Activated naive CD4-positive, alpha-beta T cell treated with Interleukin-2 at 50 U/mL for 16 hours (primary cell): Measurements from ENCODE around the gene OTX1.

Experiments used
- DNase-seq: peaks from one replicate; pipeline ENCODE4 v3.0.0-alpha.2; 2020

The OTX1 gene

DNA sequence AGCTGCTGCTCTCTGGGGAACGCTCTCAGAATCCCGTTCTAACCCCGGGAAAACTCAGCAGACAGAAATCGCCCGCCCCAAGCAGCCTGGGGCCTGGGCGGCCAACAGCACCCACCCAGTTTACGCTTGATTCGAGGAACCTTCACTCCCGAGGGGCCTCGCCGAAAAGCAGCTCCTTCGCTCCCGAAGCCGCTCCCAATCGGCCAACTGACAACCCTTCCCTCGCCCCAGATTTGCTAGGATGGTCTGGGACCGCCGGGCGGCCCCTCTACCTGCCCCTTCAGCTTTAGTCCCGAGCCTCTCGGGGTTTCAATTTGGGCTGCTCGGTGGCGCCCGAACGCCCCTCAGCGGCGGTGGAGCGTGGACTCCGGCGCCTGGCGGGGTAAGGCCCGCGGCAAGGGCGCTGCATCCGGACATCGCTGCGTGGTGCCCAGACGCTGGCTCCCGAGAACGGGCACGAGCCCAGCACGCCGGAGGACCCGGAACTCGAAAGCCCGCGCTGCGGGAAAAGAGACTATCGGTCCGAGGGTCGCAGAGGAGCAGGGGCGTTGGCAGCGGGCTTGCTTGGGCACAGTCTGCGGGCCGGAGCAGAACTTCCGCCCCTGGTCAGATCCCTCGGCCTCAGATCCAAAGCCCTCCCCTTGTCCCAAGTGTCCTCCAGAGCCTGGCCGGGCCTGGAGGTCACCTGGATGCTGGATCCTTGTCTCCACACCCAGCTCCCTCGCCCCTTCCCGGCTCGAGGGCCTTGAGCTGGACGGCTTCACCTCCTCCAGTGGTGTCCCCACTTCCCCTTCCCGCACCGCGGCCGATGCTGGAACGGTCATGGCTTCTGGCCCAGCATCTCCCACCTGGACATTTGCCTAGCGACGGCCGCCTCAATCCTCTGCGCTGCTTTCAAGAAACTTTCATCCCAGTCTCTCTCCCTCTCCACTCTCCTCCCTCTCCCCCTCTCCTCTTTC, 3.0 kb upstream of the OTX1 start:
- no peak for DNase-seq

DNA sequence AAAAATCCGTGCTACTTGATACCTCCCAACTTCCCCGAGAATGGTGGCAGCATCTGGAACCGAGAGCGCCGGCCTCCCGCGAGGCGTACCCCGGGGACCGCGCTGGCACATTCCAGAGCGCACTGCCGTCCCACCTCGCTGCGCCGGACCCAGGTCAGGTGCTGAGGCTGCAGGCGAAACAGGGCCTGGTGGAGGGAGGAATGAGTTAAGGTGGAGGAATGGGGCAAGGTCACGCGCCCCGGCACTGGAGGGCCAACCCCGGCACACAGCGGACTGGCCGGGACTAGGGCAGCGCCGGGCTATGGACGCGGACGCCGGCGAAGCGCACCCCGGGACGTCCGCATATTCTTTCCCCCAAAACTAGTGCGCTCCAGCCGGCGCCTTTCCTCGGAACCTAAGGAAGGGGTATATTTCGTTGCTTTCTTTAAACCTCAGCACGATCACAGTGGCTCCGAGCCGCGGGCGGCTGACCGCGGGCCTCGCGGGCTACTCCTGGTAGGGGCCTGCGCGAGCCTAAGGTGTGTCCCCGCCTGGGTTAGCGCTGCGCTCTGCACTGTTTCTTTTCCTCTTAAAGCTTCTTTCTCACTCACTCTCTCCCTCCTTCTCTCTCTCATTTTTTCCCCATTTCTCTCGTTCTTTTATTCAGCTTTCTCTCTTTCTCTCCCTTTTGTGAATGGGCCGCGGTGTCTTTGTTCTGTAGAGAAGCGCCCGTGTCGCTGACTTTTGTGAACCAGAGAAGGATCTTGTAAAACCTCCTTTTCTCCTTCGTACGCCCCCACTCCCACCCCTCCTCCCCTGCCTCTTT, 2.1 kb upstream of the OTX1 start:
- DNase-seq, result no peak

DNA sequence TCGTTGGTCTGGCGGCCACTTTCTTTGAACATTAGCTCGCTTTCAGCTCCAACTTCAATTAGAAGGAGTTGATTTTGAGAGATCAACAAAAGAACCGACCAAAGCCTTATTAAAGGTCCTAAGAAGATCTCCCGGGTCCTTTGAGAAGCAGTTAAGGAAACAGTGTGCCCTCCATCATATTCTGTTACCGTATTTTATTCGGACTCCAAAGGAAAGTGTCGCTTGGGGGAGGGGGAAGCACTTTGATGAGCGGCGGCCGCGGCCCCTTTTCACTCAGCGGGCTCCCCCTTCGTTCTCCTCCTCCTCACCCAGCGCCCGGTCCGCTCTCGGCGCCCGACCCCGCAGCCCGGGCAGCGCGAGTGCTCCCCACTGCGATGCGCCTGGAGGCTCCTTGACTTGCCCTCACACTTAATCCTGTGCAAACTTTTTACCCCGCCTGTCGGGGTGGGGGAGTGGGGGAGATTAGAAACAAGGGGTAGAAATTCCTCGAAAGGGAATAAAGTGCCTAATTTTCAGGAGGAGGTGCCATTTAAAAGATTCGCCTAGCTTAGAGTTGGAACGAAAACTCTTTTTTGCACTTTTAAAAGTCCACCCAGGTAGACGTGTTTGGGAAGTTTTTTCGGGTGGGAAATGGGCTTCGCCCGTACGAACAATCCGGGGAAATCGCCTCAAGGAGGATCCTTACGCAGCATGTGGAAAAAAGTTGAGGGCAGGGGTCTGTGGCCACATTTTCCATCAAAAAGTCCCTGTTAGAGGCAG, 1.2 kb upstream of the OTX1 start:
- DNase-seq, result no peak

DNA sequence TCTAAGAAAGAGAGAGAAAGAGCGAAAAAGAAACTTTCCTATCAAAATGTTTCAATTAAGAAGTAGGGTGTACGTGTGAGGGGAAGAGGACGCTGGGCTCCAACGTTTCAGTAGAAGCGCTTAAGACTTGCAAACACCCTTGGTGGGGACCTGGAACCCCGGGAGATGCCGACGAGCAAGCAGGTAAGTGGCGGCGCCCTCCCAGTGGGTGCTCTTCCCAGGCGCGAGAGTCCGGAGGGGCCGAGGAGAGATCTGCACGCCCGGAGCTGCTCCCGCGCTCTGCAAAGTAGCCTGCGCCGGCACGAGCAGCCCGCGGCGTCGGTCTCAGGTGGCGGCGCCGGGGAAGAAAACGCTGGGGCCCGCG, 678 bp upstream of the OTX1 start:
- no peak for DNase-seq

DNA sequence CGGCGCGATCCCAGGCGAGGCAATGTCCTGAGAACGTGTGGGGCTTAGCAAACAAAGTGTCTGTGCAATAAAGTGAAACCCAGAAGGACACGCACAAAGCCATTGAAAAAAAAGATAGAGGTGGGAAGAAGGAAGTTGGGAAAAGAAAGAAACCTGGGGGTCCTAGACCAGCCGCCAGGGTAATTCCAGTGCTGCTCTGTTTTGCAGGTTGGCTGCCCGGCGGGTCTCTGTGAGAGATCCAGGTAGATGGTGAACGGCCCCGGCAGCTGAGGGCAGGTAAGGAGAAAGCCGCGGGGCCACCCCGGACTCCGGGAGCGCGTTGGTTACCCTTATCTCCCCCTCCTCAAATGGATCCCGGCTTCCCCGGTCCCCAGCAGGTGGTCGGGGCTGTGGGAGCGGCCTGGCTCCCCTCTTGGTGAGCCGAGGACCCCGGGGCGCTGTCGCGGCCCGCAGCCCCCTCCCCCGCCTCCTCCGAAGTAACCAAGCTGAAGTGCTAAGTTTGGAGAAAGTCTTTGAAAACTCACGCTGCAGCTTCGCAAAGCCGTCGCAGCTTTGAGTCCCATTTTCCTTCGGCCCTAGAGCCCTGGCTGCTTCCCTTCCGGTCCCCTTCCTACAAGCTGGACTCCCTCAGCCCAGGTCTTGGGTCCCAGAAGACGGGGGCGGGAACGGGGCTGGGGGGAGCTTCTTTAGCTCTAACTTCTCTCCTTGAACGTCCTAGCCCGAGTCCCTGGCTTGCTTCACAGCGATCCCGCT, 588 bp downstream of the OTX1 start:
- DNase-seq, result no peak

DNA sequence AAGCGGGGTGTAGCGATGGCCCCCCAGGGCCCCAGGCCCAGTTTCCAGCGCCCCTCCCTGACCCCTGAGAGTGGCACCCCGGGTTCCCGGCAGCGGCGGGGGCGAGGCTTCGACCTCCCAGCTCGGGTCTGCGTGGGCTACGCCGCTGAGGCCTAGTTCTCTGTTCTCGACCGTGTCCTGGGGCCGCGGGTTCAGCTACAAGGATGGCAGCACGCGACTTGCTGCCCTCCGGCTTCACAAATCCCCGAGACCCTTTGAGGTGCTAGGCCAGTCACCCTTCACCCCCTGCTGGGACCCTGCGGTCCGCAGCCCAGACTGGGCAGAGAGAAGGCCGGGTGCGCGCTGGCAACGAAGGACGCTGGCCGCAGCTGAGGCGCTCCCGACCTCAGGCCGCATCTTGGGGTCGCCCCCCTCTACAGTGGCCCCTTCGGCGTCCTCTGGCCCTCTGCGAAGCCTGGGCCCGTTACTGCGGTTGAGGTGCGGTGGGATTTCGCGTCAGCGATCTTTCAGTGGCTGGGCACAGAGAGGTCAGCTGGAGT, 1.2 kb downstream of the OTX1 start:
- no peak for DNase-seq

DNA sequence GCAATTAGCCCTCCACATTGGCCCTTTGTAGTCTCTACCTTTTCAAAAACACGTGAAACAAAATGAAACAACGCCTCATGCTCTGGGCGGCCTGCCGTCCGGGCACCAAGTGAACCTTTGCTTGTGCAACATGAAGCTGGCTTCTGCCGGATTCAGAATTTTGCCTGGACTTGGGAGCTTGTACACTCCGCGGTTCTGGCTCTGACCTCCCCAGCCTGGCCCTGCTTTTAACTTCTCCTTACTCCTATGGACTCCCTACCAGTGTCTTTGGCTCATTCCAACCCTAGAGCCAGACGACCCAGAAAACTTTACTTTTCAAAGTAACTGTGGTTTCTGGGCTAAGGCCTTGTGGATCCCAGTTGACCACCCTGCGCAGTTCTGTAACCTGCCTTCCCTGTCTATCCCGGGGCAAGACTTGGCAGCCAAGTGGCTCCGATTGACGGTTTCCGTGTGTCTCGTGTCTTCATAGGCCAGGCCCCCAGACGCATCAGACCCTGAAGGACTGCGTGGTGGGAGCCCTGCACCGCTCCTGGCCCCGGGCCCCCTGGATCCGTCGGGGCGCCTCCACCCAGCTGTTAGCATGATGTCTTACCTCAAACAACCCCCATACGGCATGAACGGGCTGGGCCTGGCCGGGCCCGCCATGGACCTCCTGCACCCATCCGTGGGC, 1.9 kb downstream of the OTX1 start:
- DNase-seq, result no peak

DNA sequence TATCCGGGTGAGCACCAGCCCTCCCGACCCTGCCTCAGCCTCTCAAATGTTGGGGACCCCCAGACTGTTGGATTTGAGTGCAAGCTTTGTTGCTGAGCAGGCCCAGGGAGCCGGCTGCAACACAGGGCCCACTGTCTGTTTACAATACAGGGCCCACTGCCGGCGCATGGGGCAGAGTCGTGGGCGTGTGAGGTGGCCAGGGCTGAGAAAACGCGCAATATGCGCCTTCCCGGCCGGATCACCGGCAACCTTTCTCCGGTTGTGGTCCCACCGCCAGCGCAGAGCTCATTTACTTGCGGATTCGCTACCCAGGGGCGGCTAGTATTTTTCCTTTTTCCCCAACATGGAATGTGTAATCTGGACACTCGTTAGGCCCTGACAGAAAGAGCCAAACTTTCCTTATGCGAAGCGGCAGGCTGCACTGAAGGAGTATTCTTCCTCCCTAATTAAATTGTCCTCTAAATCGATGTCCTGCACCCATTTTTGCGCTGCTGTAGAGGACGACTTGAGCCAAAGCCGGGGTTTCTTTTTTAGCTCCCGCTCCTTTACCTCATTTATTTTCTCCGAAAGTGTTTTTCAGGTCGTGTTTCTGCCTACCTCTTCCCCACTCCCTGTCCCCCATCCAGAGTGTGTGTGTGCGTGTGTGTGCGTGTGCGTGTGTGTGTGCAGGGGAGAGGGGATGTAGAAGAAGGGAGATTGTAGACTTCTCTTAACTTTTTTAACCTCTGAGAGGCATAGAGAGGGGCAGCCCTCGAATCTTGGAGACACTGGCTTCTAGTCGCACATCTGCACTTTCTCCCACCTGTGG, 2.7 kb downstream of the OTX1 start:
- no peak for DNase-seq

DNA sequence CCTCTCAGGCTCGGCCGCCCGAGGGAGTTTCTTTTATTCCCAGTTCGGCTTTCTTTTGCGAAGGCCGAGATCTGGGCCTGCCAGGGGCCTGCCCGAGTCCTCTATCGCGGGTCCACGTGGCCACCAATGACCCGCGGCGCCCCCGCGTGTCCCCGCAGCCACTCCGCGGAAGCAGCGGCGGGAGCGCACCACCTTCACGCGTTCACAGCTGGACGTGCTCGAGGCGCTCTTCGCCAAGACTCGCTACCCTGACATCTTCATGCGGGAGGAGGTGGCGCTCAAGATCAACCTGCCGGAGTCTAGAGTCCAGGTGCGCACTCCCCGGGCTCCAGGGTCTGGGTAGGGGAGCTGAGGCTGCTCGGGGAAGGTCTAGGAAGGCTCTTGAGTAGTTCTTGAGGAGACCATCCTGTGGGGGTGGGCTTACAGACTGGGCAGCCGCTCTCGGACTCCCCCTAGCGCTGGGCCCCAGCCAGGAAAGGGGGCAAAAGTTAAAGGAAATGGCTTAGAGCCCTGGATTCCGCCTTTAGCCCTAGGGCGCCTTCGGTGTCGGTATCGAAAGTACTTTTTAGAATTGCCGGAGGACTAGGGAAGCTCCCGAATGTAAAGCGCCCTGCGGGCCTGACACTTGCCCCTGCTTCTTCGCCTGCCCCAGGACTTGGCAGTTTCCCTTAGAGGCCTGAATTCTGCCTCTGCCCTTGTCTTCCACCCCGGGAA, 3.4 kb downstream of the OTX1 start:
- DNase-seq, result no peak

DNA sequence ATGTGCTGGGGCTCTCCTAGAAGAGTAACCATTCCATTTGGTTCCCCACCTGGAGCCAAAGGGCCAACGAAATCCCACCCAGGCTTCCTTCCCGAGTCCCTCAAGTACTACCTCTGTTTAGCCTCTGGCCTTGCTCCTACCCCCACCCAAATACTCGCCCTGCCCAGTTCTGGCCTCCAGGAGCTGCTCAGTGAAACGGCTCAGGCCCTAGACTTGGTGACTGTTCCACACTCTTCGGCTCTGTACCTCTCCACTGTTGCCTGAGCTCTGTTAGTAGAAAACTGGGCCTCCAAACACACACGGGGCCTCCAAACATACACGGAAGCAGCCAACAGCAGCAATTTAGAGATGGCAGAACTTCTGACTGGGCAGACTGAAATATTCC, 4.2 kb downstream of the OTX1 start:
- no peak for DNase-seq

DNA sequence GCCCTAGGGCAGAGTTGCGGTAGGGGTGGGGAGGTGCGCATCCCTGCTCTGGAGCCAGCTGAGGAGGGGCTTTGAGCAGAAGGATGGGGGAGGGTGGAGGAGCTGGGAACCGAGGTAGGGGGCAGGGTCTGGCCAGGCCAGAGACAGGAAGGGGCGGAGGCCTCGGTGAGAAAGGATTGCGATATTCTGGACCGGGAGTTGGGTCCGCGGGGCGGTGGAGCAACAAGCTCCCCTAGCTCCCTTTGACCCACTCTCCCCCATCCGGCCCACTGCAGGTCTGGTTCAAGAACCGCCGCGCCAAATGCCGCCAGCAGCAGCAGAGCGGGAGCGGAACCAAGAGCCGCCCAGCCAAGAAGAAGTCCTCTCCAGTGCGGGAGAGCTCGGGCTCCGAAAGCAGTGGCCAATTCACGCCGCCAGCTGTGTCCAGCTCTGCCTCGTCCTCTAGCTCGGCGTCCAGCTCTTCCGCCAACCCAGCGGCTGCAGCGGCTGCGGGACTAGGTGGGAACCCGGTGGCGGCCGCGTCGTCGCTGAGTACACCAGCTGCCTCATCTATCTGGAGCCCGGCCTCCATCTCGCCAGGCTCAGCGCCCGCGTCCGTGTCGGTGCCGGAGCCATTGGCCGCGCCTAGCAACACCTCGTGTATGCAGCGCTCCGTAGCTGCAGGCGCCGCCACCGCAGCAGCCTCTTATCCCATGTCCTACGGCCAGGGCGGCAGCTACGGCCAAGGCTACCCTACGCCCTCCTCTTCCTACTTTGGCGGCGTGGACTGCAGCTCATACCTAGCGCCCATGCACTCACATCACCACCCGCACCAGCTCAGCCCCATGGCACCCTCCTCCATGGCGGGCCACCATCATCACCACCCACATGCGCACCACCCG, 4.8 kb downstream of the OTX1 start:
- DNase-seq, result no peak

DNA sequence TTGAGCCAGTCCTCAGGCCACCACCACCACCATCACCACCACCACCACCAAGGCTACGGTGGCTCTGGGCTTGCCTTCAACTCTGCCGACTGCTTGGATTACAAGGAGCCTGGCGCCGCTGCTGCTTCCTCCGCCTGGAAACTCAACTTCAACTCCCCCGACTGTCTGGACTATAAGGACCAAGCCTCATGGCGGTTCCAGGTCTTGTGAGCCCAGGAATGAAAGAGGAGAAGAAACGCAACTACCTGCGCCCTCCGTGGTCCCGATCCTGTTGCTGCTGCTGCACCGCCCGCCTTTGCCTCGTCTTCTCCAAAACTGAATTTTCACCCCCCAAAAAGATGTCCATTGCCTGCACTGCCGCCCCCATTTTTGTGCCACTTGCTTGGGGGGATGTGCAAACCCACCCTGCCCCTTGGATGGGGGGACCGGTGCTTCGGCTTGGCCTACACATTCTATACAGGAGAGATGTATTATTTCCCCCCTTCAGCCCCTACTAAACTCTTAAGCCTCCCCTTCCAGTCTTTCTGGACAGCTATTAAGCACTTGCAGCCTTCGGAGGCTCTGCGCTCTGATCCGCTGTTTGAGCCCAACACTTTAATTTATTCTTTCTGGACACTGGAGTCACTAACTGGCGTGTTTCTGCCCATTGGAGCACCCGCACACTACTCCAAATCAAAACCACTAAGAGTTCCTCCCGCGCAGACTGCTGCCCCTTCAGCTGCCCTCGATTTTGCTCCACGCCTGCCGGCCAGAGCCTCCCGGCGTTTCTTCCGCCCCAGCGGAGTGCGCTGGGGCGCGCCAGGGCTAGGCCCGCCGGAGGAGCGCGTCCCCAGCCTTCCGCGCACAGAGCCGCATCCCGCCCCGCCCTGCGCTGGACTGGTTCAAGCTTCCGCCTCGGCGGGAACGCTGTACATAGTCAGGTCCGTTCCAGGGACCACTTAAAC, 5.7 kb downstream of the OTX1 start:
- no peak for DNase-seq

DNA sequence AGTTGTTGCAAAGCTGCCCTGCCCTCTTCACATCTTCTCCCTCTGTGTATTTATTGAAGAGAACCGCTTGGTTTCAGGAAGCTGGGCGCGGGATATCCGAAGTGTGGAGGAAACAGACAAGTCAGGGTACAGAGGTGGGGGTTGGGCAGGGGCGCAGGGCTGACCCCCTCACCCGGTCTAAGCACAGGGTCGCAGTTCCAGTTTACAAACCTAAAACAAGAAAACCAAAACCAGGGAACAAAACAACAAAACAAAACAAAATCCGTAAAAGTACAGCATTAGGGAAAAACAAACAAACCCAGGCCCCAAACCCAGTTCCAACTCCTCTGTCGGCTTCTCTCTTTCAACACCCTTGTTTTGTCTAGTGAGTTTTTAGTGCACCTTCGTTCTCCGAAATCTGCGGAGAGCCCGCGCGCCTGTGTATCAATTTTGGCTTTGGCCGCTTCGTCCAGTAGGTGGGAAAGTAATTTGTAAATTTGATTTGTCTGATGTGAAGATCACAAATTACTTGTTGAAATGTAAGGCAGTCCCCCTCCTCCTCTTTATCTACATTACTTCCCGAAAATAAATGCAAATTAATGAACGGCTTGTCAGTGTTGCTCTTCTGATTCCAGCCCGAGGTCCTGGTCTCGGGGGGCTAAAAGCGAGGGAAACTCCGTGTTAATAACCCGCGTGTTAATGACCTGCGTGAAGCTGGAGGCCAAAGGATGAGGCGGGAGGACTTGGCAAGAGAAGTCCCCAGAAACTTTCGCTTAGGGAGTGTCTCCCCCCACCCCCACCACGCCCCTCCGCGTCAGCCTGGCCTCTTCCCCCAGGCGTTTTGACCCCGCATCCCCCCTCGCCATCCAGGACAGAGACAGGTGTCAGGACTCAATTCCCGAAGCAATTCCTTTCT, 6.9 kb downstream of the OTX1 start:
- no peak for DNase-seq

DNA sequence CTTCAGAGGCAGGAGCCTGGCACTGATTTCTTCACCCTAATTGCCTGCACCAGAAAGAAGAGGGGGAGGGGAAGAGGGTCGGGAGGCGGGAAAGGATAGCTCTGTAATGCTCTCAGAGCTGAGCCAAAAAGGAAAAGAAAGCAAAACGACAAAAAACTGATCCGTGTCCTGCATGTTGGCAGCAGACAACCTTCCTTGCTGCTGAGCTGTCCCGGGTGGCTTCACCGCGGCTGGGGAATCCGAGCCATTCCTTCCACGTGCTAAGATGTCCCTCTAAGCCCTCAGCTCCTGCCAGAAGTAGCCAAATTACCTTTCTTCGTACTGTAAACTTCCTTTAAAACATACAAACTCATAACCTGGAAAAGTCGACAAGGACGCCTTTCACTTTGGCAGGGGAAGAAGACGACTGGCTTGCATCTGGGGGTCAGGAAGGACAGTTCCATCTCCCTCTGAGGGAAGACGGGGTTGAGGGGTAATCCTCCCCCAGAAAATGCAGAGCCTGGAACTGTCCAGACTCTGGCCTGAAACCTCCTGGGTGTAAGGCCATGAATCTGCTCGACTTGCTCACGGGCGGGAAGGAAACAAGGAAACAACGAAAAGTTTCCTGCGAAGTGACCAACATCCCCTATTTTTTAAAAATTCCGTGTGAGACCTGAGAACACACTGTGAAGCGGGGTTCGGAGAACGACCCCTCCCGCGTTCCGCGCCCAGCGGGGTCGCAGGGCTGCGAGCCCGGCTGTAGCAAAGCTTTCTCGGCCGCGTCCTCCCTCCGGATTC, 7.7 kb downstream of the OTX1 start:
- DNase-seq, result no peak

DNA sequence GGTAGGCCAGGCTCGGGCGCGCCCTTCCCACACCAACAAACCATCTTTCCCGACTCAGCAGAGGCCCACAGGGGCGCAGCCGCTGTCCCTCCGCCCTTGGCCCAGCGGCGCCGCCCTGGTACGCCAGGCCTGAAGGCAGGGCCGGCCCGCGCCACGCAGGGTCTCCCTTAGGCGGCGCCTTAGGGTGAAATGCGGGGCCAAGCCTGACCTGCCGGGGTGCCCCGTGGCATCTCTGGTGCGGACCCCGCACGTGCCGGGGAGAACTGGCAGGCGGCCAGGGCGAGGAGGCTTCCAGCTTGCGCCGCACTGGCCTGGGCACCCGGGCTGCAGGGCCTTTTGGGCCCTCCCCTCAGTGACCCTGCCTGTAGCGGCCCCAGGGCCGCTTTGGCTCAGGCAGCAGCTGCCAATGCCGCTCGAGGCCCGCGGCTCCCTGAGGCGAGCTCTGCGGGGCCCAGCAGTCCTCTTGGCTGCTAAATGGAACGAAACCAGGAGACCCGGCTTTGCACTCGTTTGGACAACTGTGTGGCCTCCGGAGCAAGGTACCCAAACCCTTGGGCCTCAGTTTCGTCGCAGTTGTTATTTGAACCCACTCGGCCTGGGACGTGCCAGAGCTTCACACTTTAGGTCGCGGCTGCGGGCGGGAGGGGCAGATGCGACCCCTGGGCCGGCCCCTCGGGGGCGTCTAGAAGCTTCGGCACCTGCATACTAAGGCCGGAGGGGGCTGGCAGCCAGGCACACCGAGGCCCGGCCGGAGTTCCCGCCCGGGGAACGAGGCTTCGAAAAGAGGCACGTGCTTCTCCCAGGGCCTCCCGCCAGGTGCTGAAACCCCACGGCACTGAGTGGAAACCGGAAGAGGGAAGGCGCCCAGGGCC, 8.5 kb downstream of the OTX1 start:
- DNase-seq, result no peak
